Mesothelial cell of epicardium (in vitro differentiated cells): Measurements from ENCODE around the gene NID2. TPM values are rescaled to one million over a fixed set of nuclear protein-coding genes. Genes with fewer than 3 reads are reported as not detected.

Source experiments
- DNase-seq, 2 experiments: peaks; one replicate each; pipeline ENCODE4 v3.0.0; 2021; ENCODE audit warnings: low spot score in 2 of 2; ENCODE audit not compliant: unreplicated experiment in 2 of 2
- H3K27ac Mint-ChIP-seq: 2 replicates; pipeline ENCODE4 v1.8.0; 2021; ENCODE audit warnings: mixed read lengths
- H3K27me3 Mint-ChIP-seq: 2 replicates; pipeline ENCODE4 v1.8.0; 2021; ENCODE audit warnings: low read depth, mixed read lengths
- H3K36me3 Mint-ChIP-seq: 2 replicates; pipeline ENCODE4 v1.8.0; 2021; ENCODE audit warnings: mixed read lengths
- H3K4me1 Mint-ChIP-seq: 2 replicates; pipeline ENCODE4 v1.8.0; 2021; ENCODE audit warnings: mixed read lengths
- H3K4me3 Mint-ChIP-seq: 2 replicates; pipeline ENCODE4 v1.8.0; 2021; ENCODE audit warnings: mild to moderate bottlenecking, moderate library complexity, mixed read lengths
- H3K9me3 Mint-ChIP-seq: 2 replicates; pipeline ENCODE4 v1.8.0; 2021; ENCODE audit warnings: mixed read lengths
- CTCF ChIP-seq: fragments of 200-600 bp; sonication (generic); IDR thresholded peaks from one replicate; pipeline ENCODE4 v1.5.0; 2021; ENCODE audit warnings: antibody characterized with exemption; ENCODE audit not compliant: unreplicated experiment
- total RNA-seq: library from RNA; stranded (reverse); gene quantifications from 3 replicates; pipeline ENCODE4 v1.2.1, GENCODE V29; 2021

The NID2 gene
- total RNA-seq, 1 donor from 2014 or later: 120 TPM

- no peak overlapping the region for H3K27ac Mint-ChIP-seq
- no peak overlapping the region for H3K4me3 Mint-ChIP-seq
- peaks cover 20% of the 10 kb centered on the region for H3K27me3 Mint-ChIP-seq
- no peaks in the 10 kb centered on the region for H3K9me3 Mint-ChIP-seq
- DNase-seq: no peak
- peaks cover 6% of the 10 kb centered on the region for H3K4me1 Mint-ChIP-seq
- TF ChIP-seq CTCF: no peak
- no peaks in the 10 kb centered on the region for H3K36me3 Mint-ChIP-seq
These were observed 96.3 kb downstream of the NID2 start for GRCh38 chr14:51972566-51972965.

- Mint-ChIP-seq H3K4me3 (no peak overlapping the region), H3K4me1 (no peaks in the 10 kb centered on the region), H3K27ac (no peak overlapping the region), H3K9me3 (no peaks in the 10 kb centered on the region), H3K36me3 (no peaks in the 10 kb centered on the region), H3K27me3 (peaks cover 30% of the 10 kb centered on the region)
- DNase-seq: no peak
- TF ChIP-seq CTCF: no peak
These were observed 98.9 kb downstream of the NID2 start for GRCh38 chr14:51969852-51970540.

GRCh38 chr14:51967521-51967920, 101.3 kb downstream of the NID2 start:
- Mint-ChIP-seq H3K9me3 (no peaks in the 10 kb centered on the region), H3K36me3 (no peaks in the 10 kb centered on the region), H3K27ac (no peak overlapping the region), H3K4me3 (no peak overlapping the region), H3K4me1 (peaks cover 16% of the 10 kb centered on the region), H3K27me3 (peaks cover 37% of the 10 kb centered on the region)
- TF ChIP-seq CTCF: no peak
- DNase-seq: no peak

GRCh38 chr14:51963286-51963685, 105.6 kb downstream of the NID2 start:
- Mint-ChIP-seq H3K27ac (peak overlapping the region; percentile 71), H3K27me3 (peaks cover 23% of the 10 kb centered on the region), H3K4me3 (peak overlapping the region; percentile 42), H3K9me3 (peaks cover 21% of the 10 kb centered on the region), H3K4me1 (peaks cover 23% of the 10 kb centered on the region), H3K36me3 (peaks cover 21% of the 10 kb centered on the region)
- no peak for DNase-seq
- TF ChIP-seq CTCF: no peak

- Mint-ChIP-seq H3K9me3 (peaks cover 26% of the 10 kb centered on the region), H3K27me3 (peaks cover 19% of the 10 kb centered on the region), H3K36me3 (peaks cover 26% of the 10 kb centered on the region), H3K4me1 (peaks cover 23% of the 10 kb centered on the region), H3K4me3 (no peak overlapping the region), H3K27ac (peak overlapping the region; percentile 9)
- no peak for TF ChIP-seq CTCF
- no peak for DNase-seq
These were observed 106.1 kb downstream of the NID2 start for GRCh38 chr14:51962711-51963110.
